ENCODE data around the gene ZBTB47.

The ZBTB47 gene

GRCh38 chr3:42664438-42664803 is 10.9 kb downstream of the ZBTB47 start:
- DNase-seq (no peak), ATAC-seq (ENCODE audit: insufficient read depth, low read depth) (no peak)
- H2AFZ ChIP-seq (ENCODE audit: low read depth, low read length): no peak overlapping the region
- H3K9ac ChIP-seq (ENCODE audit: low read depth, low read length): no peak overlapping the region
- no peaks in the 10 kb centered on the region for H3K9me3 ChIP-seq (ENCODE audit: insufficient read depth, low read length, severe bottlenecking)
- no peaks in the 10 kb centered on the region for H3K27me3 ChIP-seq (ENCODE audit: insufficient read depth, low read length, poor library complexity)
- H3K4me1 ChIP-seq (ENCODE audit: insufficient read depth, low read length): no peaks in the 10 kb centered on the region
- H3K4me3 ChIP-seq (ENCODE audit: low read depth in 1 of 2, low read length in 2 of 2): no peak overlapping the region
- H3K27ac ChIP-seq (ENCODE audit: low read length): no peak overlapping the region
- no peak for TF ChIP-seq EZH2 (IDR thresholded peaks at IDR 0.05; ENCODE audit: borderline replicate concordance, low read depth, low read length, severe bottlenecking)
- no peak for TF ChIP-seq CTCF (IDR thresholded peaks at IDR 0.05; ENCODE audit: borderline replicate concordance, extremely low read depth, low read length, poor library complexity, severe bottlenecking)
- H3K79me2 ChIP-seq (ENCODE audit: insufficient read depth, low read length): no peaks in the 10 kb centered on the region
- H4K20me1 ChIP-seq (ENCODE audit: insufficient read depth, low read length): no peaks in the 10 kb centered on the region
- no peaks in the 10 kb centered on the region for H3K36me3 ChIP-seq (ENCODE audit: insufficient read depth, low read length)
- H3K4me2 ChIP-seq (ENCODE audit: insufficient read depth, low read length): no peak overlapping the region

GRCh38 chr3:42665050-42665878 is 11.8 kb downstream of the ZBTB47 start:
- ATAC-seq (ENCODE audit: insufficient read depth, low read depth) (no peak), DNase-seq (no peak)
- H3K4me3 ChIP-seq (ENCODE audit: low read depth in 1 of 2, low read length in 2 of 2): no peak overlapping the region
- H3K9me3 ChIP-seq (ENCODE audit: insufficient read depth, low read length, severe bottlenecking): no peaks in the 10 kb centered on the region
- no peak overlapping the region for H3K4me2 ChIP-seq (ENCODE audit: insufficient read depth, low read length)
- H4K20me1 ChIP-seq (ENCODE audit: insufficient read depth, low read length): no peaks in the 10 kb centered on the region
- no peak overlapping the region for H3K9ac ChIP-seq (ENCODE audit: low read depth, low read length)
- no peaks in the 10 kb centered on the region for H3K4me1 ChIP-seq (ENCODE audit: insufficient read depth, low read length)
- no peaks in the 10 kb centered on the region for H3K27me3 ChIP-seq (ENCODE audit: insufficient read depth, low read length, poor library complexity)
- no peaks in the 10 kb centered on the region for H3K79me2 ChIP-seq (ENCODE audit: insufficient read depth, low read length)
- no peaks in the 10 kb centered on the region for H3K36me3 ChIP-seq (ENCODE audit: insufficient read depth, low read length)
- no peak overlapping the region; the same call in 1 of the 2 replicates for H2AFZ ChIP-seq (ENCODE audit: low read depth, low read length)
- H3K27ac ChIP-seq (ENCODE audit: low read length): no peak overlapping the region
- TF ChIP-seq EZH2 (IDR thresholded peaks at IDR 0.05; ENCODE audit: borderline replicate concordance, low read depth, low read length, severe bottlenecking) (no peak), CTCF (IDR thresholded peaks at IDR 0.05; ENCODE audit: borderline replicate concordance, extremely low read depth, low read length, poor library complexity, severe bottlenecking) (no peak)

DNA sequence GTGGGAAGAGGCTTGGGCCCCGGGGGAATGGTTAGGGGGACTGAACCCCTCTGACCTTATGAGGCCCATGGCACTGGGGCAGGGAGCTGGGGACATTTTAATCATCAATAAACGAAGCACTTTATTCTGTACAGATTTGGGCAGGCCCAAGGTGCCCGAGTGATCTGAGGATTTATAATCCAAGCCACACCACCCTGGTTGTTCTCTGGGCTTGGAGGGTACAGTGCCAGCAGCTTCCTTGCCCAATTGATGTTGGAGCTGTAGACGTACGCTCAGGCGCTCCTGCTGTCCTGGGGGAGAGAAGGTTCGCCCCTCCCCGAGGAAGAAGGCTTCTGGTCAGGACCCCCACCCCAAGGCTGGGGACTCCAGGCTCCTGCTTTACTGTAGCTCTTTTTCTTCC is 12.5 kb downstream of the ZBTB47 start:
- Histone ChIP-seq H3K36me3 (ENCODE audit: insufficient read depth, low read length) (no peaks in the 10 kb centered on the region), H3K4me3 (ENCODE audit: low read depth in 1 of 2, low read length in 2 of 2) (no peak overlapping the region), H4K20me1 (ENCODE audit: insufficient read depth, low read length) (no peaks in the 10 kb centered on the region), H3K4me1 (ENCODE audit: insufficient read depth, low read length) (no peaks in the 10 kb centered on the region), H3K79me2 (ENCODE audit: insufficient read depth, low read length) (no peaks in the 10 kb centered on the region), H3K27me3 (ENCODE audit: insufficient read depth, low read length, poor library complexity) (no peaks in the 10 kb centered on the region), H3K9me3 (ENCODE audit: insufficient read depth, low read length, severe bottlenecking) (no peaks in the 10 kb centered on the region), H3K27ac (ENCODE audit: low read length) (no peak overlapping the region), H3K9ac (ENCODE audit: low read depth, low read length) (no peak overlapping the region), H3K4me2 (ENCODE audit: insufficient read depth, low read length) (no peak overlapping the region), H2AFZ (ENCODE audit: low read depth, low read length) (no peak overlapping the region)
- DNase-seq: no peak
- TF ChIP-seq EZH2 (IDR thresholded peaks at IDR 0.05; ENCODE audit: borderline replicate concordance, low read depth, low read length, severe bottlenecking): no peak
- TF ChIP-seq CTCF (IDR thresholded peaks at IDR 0.05; ENCODE audit: borderline replicate concordance, extremely low read depth, low read length, poor library complexity, severe bottlenecking): no peak
- ATAC-seq (ENCODE audit: insufficient read depth, low read depth): no peak

Measured in DND-41 (cell line).